ENCODE data around the gene KCNK13.
"Not testable (repeated sequence)": the region's sequence is repeated elsewhere in the genome, so short reads cannot be mapped to it uniquely, and the experiment has no call there.

The KCNK13 gene

DNA sequence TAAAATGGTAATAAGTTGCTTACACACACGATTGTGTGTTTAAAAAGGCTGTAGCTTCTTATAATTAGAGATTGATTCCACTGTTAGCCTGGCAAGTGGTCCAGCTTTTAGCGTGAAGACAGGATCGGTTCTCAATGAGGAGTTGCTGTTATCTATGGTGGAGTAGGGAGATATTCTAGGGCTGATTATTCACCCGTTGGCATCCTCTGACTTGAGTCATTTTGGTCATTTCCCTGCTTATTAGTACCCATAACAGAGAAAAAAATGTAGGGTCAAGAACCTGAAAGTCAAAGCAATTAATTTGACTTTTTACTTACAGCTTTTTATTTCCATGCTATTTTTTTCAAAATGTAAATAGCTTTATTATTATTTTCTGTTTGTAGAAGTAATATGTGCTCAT is 76.0 kb downstream of the KCNK13 start:
- no peak for DNase-seq

DNA sequence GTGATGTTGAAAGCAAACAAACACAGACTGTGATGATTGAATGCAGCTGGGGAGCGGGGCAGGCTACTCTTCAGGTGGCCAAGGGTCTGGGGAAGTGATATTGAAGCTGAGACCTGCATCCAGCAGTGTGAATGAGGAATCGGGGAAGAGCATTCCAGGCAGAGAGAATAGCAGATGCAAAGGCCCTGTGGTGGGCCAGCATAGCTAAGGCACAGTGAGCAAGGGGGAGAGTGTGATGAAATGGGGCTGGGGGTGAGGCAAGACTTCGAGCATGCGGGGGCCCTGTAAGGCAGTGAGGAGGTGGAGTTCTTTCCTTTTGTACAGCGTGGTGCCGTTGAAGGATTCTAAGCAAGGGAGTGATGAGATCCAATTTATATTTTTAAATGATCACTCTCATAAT is 77.4 kb downstream of the KCNK13 start:
- DNase-seq, result no peak

DNA sequence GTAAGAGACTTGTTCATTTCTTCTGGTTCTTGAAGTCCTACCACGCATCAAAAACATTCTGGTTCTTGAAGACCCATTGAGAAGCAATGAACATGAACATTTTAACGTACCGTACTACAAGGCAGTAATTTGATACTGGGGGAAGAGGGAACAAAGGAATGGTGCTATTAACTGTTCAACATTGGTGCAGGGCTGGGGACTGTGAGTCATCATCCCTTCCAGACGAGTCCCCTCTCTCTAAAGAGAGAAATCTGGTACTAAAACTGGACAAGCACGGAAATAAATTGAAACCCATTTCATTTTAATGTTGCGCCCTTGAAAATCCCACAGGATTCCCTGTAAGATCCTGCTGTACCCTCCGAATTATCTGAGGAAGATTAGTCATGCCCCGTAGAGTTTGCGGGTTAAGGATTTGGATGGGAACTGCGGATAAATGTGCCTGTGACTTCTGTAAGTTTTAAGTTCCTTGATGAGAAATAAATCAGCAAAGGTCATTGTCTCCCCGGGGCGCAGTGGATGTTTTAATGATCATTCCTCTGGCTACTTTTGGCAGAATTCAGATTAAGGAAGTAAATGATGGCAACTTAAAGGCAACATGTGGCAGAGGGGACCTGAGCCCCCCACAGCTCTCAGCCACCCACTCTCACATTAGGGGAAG is 78.6 kb downstream of the KCNK13 start:
- DNase-seq, result no peak

DNA sequence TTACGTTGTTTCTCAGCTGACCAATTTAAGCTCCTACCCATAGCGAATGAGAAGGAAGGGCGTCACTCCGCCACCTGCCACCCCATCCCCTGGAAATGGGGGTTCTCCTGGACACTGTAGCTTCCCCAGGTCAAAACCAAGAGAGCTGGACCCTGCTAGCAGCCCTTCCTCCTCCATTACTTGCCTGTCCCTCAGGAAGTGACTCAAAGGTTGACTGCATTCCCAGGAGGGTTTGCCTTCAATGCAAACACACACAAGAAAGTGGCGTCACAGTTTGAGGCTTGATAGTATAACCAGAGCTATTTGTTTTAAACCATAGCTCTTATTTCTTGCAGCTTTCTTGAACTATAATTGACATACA is 79.1 kb downstream of the KCNK13 start:
- no peak for DNase-seq

DNA sequence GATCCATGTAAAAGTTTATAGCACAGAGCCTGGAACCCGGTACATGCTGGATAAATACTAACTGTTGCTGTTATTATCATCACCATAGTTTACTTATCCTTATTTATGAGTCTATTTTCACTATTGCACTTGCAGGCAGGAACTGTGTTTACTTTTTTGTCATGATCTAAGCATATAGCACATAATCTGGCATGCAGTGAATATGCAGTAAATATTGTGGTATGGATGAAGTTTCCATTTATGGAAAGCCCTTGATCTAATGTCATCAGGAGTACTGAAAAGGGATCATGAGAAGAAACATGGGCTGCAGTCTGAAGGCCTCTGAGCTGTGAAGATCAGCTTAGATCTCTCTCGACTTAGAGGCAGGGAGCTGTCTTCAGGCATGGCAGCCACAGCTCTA is 91.6 kb downstream of the KCNK13 start:
- no peak for DNase-seq

DNA sequence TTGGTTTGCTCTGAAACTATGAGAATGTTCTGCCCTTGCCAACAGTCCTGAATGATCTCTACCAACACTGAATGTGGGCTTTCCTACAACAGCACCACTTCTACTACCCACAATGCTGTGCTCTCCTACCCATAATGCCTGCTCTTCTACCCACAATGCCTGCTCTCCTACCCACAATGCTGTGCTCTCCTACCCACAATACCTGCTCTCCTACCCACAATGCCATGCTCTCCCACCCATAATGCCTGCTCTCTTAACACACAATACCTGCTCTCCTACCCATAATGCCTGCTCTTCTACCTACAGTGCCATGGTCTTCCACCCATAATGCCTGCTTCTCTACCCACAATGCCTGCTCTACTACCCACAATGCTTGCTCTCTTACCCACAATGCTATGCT is 92.3 kb downstream of the KCNK13 start:
- no peak for DNase-seq

DNA sequence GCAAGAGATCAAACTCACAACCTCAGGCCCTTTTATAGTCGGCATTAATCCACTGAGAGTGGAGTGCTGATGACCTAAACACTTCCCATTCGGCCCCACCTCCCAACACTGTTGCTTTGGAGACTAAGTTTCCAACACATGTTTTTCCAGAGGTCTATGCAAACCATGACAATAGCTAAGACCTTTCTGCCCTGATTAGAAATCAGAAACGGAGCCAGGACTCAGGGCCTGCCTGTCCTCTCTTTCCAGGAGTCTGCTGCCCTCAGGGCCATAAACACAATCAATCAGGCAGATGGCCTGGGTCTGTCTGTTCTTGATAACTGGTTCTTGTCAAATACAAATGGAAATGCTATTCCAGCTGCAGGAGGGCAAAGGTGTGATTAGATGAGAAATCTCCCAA is 97.4 kb downstream of the KCNK13 start:
- DNase-seq, result no peak

DNA sequence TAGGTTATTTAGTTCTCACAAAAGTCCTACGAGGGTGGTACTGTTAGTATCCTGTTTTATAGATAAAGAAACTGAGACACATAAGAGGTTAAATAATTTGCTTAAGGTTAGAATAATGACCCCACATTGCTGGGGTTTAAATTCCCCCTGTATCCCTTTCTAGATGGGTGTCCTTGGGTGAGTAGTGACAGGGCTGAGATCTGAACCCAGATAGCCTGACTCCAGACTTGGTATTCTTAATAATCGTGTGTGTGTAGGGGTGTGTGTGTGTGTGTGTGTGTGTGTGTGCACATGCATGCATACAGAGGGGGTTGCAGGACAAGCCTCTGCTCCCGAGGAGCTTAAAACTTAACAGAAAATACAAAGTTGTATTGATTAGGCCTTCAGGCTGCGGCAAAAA is 97.9 kb downstream of the KCNK13 start:
- DNase-seq, result no peak

DNA sequence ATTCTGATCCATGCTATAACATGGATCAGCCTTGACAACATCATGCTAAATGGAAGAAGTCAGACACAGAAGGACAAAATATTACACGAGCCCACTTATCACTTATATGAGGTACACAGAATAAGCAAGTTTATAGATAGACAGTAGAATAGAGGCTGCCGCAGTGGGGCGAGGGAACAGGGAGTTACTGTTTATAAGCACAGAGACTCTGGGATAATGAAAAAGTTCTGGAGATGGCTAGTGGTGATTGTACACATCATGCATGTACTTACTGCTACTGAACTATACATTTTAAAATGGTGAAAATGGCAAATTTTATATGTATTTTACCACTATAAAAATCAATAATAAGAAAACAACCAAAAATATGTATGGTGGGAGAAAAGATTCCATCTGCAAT is 99.3 kb downstream of the KCNK13 start:
- DNase-seq, result no peak

DNA sequence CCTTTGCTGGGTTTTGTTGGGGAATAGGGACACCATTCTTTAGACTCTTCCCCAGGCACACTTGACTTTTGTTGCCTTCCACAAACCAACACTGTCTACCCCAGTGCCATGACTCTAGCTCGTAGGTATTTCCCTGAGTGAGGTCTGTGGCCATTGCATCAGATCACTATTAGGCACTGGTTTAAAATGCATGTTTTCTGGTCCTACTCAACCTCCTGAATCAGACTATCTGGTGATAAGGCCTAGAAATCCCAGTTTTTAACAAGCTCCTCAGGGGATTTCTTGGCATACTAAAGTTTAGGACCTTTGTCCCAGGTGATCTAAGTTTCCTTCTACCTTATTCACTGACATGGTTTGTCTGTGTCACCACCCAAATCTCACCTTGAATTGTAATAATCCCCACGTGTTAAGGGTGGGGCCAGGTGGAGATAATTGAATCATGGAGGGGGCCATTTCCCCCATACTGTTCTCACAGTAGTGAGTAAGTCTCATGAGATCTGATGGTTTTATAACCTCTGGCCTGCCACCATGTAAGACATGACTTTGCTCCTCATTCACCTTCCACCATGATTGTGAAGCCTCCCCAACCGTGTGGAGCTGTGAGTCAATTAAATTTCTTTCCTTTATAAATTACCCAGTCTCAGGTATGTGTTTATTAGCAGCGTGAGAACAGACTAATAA is 106.8 kb downstream of the KCNK13 start:
- no peak for DNase-seq

DNA sequence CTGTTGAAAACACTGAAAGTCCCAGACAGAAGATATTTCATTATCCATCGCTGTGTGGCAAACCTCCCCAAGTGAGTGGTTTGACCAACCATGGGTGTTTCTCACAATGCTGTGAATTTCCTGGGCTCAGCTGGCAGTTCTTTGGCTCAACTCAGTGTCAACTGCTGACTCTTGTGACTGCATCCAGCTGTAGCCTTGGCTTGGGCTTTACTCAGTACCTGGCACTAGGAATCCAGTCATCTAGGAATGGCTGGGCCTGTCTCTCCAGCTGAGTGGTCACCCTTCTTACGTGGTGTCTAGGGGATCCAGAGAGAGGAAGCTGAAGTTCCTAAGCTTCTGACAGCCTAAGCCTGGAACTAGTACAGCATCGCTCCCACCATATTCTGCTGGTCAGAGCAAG is 113.8 kb downstream of the KCNK13 start:
- no peak for DNase-seq

DNA sequence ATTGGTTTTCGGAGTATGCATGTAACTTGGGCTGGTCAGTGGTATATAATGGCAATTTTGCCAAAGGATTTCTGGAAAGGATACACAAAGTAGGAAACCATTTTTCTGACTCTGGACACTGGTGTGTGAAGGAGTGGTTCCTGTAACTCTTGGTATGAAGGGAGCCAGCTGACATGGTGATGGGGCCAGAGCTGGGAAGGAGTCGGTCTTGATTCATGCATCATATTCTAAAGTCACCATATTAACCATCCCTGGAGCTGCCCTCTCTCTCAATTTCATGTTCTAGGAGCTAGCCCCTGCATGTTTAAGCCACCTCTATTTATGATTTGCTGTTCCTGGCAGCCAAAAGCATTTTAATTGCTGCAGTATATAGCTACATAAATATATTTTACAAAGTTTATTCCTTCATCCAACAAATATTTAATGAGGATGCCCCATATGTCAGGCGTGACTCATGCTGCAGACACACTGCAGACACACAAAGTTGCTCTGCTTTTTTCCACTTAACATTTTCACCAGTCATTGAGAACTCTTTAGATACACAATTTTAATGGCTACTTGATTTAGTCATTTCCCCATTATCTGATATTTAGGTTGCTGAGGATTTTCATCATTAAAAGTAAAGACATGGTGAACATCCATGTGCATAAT is 115.9 kb downstream of the KCNK13 start:
- DNase-seq, result no peak

DNA sequence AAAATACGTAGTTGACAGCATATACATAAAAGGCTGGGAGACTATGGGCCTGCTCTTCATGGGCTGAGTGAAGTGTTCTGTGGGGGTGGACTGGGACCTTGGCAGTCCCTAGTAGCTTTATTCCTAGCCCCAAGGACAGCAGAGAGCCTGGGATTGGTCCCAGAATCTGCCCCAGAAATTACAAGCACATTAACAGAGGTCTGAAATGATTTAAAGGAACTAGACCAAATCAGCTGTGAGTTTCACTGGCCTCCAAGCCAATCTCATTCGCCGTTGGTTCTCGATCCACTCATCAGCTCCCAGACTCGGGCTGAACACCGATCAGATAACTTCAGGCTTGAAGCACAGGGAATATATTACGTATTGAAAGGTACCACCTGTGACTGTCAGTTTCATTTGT is 117.6 kb downstream of the KCNK13 start:
- DNase-seq, result no peak

DNA sequence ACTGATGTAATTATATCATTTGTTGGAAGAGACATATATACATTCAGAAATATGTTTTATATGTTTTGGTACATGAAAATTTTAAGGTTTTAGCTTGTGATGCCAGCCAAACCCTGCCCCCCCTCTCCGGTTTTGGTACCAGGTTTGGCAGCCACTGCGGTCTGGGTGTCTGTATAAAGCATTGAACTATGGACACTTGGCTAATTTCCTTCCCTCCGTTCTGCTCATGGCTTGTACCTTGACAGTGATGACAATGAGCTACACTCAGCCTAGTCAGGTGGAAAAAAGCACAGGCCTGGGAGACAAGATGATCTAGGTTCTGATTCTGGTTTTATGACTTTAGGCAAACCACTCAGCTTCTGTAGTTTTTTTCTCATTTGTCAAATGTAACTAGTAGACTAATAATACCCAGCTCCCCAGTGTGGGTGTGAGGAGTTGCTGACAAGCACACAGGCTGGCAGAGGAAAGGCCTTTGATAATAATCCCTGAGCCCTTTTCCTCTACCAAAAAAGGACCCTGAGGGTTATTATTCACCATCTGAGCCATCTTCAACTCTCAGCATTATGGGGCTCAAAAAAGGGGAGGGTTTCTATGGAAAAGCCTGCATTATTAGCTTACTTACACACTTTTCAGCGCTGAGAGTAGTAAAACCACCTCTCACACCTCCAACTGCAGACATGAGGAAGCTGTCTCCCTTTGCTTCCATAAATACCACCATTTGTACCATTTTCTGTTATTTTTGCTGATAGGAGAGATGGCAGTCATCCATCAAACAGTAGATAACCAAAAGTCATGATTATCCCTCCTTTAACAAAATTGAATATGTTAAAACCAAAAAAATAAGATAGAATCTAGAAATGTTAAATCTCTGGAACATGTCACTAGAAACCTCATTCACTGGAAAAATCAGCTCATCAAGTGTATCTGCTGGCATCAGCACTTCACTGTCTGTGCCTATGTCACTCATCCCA is 118.3 kb downstream of the KCNK13 start:
- no peak for DNase-seq

DNA sequence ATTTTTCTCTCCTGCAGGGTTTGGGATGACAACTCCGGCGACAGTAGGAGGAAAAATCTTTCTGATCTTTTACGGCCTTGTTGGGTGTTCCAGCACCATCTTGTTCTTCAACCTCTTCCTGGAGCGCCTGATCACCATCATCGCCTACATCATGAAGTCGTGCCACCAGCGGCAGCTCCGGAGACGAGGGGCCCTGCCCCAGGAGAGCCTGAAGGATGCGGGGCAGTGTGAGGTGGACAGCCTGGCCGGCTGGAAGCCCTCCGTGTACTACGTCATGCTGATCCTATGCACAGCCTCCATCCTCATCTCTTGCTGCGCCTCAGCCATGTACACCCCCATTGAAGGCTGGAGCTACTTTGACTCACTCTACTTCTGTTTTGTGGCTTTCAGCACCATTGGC is 122.3 kb downstream of the KCNK13 start:
- no peak for DNase-seq

DNA sequence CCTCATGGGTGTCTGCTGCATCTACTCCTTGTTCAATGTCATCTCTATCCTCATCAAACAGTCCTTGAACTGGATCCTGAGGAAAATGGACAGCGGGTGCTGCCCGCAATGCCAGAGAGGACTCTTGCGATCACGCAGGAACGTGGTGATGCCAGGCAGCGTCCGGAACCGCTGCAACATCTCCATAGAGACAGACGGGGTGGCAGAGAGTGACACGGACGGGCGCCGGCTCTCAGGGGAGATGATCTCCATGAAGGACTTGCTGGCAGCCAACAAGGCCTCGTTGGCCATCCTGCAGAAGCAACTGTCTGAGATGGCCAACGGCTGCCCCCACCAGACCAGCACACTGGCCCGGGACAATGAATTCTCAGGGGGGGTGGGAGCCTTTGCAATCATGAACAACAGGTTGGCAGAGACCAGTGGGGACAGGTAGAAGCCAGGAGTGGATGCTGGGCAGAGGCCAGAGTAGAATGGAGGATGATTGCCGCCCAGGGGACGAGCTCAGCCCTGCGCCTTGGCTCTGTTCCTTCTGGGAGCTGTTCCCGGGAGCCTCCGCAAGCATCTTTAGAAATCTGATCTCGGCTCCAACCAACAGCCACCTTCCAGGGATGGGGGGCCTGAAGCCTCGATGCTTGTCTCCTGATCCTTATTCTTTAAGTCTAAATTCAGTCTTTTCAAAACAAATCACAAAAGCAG is 122.9 kb downstream of the KCNK13 start:
- DNase-seq, result no peak

DNA sequence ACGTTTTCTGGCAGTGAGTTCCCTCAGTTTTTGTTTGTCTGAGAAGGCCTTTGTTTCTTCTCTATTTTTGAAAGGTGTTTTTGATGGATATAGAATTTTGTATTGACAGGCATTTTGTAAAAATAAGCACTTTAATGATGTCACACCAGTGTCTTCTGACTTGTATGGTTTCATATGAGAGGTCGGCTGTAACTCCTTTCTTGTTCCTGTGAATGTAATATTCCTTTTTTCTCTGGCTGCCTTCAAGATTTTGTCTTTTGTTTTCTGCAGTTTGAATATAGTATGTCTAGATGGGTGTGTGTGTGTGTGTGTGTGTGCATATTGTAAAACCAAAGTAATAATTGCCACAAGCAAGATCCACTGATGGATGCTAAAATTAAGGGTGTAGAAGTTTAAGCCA is 126.8 kb downstream of the KCNK13 start:
- DNase-seq, result no peak

DNA sequence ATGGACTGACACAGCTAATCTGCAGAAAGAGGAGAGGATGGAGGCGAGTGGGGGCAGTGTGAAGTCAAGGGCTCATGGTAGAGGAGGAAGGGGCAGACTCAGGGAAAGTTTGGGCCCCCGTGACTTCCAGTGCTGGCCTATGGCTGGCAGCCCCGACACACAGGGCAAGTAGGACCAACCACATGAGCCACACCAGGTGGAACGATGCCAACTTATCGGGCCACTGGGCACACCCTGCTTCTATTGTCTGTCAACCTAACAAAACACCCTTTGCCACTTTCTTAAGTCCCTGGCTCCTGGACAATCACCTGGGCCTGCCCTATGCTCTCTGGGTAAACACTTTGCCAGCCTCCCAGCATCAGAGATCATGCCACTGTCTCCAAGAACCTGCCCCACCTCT is 129.4 kb downstream of the KCNK13 start:
- DNase-seq, result no peak

DNA sequence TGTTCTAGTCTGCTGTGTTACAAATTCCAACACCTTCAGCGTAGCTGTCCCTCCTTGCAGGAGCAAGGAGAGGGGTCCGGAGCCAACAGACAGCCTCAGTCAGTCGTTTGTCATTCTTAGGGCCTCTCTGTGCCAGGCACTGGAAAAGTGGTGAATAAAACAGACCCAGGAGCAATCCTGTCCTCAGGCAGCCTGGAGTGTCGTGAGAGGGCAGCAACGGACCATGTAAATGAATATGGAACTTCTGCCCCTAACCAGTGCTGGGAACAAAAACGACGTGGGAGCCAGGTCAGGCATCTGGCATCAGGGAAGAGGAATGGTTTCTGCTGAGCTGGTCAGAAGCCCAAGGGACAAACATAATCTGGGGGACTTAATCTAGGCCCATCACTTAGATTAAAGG is 129.8 kb downstream of the KCNK13 start:
- DNase-seq, result no peak

DNA sequence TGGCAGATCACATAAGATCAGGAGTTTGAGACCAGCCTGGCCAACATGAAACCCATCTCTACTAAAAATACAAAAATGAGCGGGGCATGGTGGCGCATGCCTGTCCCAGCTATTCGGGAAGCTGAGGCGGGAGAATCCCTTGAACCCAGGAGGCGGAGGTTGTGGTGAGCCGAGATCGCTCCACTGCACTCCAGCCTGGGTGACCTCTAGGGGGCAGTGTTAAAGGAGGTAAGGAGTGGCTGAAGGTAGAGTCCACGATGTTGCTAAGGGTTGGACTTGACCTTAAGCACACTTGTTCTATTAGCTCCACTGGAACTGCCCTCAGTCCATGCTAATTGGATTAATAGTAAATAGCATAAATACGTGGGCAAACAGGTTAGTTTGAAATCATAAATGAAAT is 132.1 kb downstream of the KCNK13 start:
- DNase-seq, result no peak

DNA sequence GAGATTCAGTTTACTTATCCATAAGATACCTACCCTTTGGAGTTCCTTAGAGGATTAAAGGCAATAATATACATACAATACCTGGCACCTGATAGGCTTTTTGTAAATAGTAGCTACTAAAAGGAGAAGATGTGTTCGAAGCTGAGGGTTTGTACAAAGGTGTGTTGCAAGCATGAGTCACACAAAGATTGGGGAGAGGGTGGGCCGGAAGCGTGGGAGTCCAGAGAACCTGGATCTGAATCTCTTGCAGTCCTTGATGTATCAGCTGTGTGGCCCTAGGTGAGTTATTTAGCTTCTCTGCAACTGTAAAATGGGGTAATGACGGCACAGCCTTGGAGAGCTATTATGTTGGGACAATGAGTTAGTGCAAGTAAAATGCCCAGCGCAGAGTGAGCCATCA is 132.9 kb downstream of the KCNK13 start:
- no peak for DNase-seq

DNA sequence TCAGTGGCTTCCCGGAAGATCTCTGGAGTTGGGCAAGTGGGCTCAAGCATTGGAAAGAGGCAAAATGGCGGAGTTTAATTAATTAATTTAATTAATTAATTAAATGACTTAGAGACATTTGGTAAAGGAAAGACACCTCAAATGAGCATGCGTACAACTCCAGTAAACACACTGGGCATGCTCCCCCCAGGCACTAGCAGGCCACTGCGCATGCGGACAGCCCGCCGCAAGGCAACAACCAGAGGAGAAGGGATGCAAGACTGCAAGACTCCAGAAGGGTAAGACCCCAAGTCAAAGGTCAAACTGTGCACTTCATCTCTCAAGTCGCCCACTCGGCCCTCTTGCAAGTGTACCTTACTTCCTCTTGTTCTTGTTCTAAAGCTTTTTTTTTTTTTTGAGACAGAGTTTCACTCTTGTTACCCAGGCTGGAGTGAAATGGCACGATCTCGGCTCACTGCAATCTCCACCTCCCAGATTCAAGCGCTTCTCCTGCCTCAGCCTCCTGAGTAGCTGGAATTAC is 136.8 kb downstream of the KCNK13 start:
- no peak for DNase-seq

DNA sequence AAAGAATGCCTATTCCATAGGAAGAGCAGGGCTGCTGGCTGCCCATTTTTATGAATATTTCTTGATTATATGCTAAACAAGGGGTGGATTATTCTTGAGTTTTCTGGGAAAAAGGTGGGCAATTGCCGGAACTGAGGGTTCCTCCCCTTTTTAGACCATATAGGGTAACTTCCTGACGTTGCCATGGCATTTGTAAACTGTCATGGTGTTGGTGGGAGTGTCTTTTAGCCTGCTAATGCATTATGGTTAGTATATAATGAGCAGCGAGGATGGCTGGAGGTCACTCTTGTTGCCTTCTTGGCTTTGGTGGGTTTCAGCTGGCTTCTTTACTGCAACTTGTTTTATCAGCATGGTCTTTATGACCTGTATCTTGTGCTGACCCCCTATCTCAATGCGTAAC is 138.8 kb downstream of the KCNK13 start:
- not testable (repeated sequence) for DNase-seq
